CD4-positive, alpha-beta T cell treated with Interleukin-15 for 4 hours (primary cell): ENCODE measurements around the gene RXRA.

Experiments
- DNase-seq: peaks from one replicate; pipeline ENCODE4 v3.0.0-alpha.2; 2020; ENCODE audit warnings: low spot score

RXRA gene

DNA sequence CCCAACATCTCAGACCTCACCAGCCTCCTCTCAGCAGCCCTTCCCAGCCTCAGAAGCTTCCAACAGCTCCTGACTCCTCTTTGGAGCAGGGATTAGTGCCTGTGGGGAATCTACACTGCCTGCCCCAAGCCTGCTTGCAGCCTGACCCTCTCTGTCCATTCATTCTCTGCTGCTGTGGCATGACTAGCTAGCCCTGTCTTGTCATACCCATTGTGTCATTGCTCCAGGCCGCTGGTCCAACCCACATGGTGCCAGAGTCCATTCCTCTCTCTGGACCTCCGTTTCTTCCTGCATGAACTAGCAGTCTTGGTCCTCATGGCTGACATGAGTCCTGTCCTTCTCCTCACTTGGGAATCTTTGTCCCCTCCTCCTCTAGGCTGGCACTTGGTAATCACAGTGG, 12.8 kb upstream of the RXRA start:
- no peak for DNase-seq

DNA sequence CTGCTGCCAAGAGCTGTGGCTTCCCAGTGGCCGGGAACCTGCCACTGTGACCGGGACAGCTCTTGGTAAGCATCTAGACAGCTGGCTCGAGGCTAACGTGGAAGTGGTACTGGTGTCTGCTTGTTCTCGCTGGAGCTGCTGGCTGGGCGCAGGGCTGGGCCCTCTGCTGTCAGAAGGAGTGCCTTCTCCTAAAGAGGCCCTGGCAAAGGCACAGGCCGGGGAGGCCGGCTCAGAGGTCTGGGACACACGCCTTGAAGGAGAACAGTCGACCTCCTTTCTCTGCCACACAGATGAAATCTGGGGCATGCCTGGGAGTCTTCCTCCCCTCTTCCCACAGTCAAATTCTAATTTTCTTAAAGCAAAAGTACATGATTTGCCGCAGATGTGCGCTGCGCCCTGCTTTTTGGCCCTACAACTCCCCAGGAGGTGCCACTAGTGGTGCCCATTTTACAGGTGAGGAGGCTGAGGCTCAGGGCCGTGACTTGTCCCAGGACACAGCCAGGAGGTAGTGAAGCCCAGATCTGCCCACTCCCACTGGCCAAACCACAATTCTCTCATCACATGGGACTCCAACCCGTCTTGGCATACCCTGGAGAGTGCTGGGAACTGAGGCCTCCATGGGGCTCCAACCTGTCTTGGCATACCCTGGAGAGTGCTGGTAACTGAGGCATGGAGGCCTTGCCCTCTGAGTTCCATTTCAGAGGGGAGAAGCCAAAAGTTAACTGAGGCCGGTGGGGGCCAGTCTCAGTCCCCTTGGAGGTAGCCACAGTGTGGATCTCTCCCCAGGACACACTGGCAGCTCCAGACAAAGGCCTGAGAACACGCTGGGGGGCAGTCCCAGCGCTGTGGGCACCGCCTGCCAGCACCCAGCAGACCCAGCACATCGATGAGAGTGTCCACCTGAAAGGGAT, 12.0 kb upstream of the RXRA start:
- DNase-seq = no peak

- no peak for DNase-seq
Measured at GRCh38 chr9:134314950-134315715, 11.1 kb upstream of the RXRA start.

DNA sequence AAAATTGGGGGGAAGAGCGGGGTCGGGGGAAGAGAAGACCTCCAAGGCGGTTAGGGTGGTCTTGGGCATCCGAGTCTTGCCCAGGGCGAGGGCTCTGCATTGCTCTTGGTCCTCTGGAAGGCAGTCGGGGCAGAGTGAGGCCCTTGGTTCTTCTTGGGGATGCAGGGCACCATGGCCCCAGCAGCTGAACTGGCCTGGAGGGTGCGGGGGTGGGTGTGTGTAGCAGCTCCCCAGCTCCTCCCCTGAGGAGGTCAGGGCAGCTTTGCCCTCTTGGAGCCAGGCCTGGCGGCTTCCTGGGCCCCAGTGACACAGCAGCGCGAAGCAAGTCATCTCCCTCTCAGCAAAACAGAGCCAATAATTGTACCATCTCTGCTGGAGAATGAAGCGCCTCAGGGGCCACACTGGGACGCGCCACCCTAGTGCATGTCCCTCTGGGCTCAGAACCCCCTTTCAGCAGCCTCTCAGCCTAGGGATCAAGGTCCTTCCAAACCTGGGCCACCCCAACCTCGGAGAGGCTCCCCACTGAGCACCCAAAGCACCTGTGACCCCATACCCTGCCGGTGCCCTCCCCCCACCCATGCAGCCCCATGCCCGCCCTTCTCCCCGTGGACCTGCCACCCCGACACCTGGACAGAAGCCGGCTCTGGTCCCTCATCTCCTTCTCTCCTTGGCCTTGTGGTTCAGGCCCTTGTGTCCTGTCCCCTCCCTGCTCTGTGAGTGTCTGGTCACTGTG, 10.4 kb upstream of the RXRA start:
- no peak for DNase-seq

- no peak for DNase-seq
Measured at GRCh38 chr9:134316449-134317160, 9.7 kb upstream of the RXRA start.

DNA sequence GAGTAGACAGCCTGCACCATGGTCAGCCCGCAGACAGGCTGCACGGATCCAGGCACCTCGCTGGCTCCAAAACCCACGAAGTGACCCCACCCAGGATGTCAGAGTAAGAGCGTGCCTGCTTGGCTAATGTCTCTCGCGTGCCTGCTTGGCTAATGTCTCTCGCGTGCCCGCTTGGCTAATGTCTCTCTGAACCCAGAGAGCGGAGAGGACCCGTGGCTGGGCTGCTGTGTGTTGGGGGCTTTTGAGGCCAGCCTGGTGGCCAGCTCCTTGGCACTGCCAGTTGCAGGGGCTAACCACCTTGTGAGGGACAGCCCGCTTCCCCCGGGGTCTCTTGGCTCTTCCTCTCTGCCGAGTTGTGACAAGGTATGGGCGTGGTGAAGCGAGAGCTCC, 8.9 kb upstream of the RXRA start:
- DNase-seq = no peak

- DNase-seq = no peak
Measured at GRCh38 chr9:134317790-134318414, 8.4 kb upstream of the RXRA start.

DNA sequence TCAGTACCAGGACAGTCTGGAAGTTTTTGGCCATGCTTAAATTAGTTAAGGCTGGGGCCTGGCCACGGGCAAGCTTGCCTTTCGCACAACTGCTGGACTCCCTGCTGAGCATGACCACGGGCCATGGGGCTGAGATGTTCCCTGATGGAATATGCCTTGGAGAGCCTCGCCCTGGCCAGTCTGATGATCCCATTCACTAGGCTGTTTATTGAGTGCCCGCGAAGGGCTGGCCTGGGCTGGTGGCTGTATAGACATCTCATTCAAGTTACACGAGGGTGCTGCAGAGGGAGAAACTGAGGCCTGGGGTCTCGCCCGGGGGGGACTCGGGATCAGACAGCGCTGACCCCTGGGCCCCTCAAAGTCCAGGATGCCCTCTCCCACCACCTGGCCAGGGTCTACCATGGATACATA, 7.8 kb upstream of the RXRA start:
- DNase-seq = no peak

GRCh38 chr9:134318941-134319305, 7.3 kb upstream of the RXRA start:
- DNase-seq = no peak

GRCh38 chr9:134319306-134320125, 6.7 kb upstream of the RXRA start:
- DNase-seq = no peak

DNA sequence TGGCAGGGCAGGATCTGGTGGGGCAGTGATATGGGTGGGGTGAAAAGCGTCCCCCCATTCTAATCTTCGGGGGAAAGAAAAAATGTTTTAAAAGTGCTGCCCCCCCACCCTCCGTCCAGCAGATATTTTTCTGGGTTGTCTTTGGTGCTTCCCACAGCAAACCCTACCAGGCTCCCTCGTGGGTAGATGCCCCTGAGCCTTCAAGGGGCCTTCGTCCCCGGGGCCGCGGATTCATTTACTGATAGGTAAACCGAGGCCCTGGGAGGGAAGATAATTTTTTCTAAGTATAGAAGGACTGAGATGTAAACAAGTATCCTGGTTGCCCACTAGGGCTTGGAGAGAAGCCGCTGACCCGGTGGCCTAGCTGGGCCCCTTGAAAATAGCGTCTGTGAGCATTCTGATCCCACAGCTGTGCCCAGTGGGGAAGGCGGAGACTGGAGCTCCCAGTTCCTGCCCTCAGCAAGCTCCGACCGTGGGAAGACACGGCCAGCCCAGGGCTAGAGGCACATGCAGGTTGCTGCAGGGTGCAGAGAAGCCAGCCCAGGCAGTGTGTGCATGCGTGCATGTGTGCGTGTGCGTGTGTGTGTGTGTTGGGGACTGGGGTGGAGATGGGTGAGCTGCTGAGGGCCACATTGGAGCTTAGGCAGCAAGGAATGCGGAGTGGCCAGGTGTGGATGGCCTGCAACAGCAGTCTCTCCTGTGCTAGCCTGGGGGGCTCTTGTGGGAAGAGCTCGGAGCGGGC, 6.0 kb upstream of the RXRA start:
- DNase-seq = no peak

DNA sequence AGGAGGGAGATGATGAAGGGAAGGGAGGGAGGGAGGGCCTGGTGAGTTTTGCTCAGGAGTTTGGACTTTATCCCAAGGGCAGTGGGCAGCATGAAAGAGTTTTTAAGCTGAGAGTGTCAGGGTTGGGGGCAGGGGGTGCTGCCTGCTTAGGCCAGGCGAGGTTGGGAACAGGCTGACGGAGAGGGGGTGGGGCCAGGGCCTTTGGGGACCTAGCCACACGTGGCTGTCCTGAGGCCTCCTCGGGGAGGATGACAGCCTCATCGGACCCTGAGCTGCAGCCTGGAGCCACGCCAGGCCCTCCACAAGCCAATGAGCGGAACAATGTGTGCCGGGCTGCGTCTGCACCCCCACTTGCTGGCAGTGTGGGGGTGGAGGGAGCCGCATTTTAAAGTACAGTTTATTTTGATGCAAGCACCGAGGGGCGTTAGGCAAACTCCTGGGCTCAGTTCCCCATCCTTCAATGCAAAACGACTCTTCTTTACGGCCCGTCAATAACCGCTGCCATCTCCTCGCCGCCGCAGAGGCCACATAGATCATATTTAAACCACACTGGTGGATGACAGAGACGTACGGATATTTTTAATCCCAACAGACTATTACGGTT, 5.3 kb upstream of the RXRA start:
- no peak for DNase-seq

GRCh38 chr9:134321531-134321930, 4.7 kb upstream of the RXRA start:
- DNase-seq = no peak

DNA sequence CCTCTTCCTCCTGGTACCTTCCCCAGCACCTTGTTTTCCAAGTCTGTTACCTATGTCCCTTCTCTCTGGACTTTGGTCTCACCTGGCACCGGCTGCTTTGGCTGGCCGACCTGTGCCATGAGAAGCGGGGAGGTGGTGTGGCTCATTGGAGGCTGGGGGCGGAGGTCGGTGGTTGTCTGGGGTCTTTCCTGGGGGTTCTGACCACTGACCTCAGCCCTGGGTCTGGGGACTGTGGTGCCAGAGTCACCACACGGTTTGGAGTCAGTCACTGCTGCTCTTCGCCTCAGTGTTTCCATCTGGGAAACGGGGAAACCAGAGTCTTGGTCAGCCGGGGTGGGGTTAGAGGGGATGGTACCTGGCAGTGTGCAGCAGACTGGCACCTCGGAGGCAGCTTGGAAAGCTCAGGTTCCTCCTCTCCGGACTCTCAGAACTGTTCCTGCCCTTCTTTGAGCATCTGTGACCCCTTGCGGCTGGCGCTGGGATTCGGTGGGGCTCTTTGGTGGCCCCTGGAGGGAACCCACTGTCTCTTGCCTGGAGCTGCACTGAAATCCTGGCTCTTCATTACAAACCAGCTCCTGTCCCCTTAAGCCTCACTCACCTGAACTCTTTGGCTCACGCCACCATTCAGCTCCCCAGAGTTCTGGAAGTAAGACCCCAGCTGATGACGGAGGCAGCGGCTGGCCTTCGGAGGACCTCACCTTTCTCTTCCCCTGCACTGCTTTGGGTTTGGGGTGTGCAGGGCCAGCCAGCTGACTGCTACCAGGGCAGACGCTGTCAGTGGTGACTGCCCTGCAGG, 4.1 kb upstream of the RXRA start:
- no peak for DNase-seq

- DNase-seq = no peak
Measured at GRCh38 chr9:134322781-134323241, 3.4 kb upstream of the RXRA start.

DNA sequence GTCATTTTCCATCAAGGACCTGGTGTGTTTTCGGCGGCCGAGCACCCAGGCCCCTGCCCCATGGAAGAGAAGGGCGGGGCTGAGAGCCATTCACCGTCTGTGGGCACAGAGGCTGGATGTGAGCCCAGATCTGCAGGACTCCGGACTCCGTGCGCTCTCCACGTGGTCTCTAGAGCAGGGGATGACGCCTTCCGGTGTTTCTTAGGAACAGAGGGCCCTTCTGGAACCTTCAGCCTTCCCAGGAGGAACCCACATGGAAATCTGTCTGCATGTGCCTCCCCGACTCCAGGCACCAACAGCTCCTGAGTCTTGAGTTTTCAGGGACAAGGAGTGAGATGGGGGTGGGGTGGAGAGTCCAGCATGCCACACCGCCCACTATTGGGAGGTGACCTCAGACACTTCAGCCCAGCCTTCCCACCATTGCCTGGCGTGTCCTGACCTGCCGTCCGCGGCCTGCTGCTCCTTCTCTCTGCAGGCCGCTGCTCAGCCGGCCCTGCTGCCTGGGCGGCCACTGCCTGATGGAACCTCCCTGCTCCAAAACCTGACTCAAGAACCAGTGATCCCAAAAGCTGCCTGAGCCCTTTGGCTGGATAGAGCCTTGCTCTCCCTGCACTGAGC, 2.4 kb upstream of the RXRA start:
- no peak for DNase-seq

DNA sequence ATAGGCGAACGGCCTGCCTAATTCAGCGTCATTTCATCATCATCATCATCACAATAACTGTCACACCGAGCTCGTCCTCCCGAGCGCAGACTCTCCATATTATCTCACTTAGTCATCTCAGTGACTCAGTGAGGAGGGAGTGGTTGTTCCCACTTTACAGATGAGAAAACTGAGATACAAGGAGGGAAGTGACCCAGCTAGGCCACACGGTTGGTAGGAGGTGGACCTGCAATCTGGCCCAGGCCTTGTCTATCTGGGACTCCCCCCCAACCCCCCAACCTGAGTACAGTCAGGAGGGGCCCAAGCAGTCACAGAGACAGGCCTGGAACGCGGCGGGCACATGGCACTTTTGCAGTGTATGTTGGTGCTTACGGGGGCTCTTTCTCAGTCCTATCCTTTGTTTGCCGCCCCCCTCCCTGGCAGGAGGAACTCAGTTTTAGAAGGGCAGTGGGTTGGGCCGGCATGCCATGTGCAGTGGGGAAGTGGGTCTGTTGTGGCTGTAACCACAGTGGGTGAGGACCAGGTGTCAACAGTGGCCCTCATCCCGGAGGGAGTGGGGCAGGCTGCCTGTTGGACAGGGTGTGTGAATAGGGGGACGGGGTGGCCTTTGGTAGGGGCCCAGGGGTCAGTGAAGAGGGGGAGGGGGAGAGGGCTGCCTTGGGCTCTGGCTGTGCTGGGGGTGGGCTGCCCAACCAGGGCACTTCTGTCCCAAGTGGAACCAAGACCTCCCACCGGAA, 1.7 kb upstream of the RXRA start:
- DNase-seq = peak; percentile 39
